ENCODE data around the gene SPATS2L.

Gene SPATS2L

GRCh38 chr2:200418399-200418798 lies 111.9 kb downstream of the SPATS2L start:
- DNase-seq = no peak

- DNase-seq = no peak
Measured at GRCh38 chr2:200419325-200419724, 112.8 kb downstream of the SPATS2L start.

GRCh38 chr2:200421270-200421669 lies 114.8 kb downstream of the SPATS2L start:
- no peak for DNase-seq

- no peak for DNase-seq
Measured at GRCh38 chr2:200422071-200422470, 115.6 kb downstream of the SPATS2L start.

- no peak for DNase-seq
Measured at GRCh38 chr2:200422532-200423261, 116.2 kb downstream of the SPATS2L start.

DNA sequence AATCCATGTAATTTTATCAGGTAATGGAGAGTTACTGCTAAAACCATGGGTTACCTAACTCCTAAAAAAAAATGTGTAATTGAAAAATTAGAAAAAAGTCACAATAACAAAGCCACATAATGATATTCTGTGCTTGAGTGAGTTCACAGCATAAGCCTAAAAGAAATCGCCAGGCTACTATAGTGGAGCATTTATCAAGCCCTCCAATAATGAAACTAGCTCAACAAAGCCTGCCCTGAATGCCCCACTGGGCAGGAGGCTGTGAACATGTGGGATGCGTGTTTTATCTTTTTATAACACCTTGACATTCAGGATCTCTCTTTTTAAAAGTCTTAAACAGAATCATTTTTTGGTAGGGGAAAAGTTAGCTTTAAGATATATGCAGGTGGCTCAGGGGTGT lies 117.0 kb downstream of the SPATS2L start:
- DNase-seq = no peak

GRCh38 chr2:200425026-200425821 lies 118.7 kb downstream of the SPATS2L start:
- no peak for DNase-seq

DNA sequence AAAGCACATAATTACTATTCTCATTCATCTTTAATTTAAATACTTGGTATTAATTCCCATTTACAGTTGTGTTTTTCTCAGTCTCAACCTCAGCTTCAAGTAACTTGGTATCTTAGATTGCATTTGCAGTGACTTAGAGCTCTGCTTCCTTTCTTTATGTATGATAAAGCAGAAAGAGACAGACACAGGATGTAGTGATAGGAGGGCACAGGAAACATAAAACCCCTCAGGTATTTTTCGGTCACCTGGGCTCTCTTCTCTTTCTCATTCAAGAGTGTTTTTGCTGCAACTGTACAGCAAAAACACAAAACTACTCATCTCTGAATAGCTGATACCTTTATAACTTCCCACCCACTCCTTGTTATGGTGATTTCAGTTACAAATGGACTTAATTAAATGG lies 120.3 kb downstream of the SPATS2L start:
- DNase-seq = no peak

DNA sequence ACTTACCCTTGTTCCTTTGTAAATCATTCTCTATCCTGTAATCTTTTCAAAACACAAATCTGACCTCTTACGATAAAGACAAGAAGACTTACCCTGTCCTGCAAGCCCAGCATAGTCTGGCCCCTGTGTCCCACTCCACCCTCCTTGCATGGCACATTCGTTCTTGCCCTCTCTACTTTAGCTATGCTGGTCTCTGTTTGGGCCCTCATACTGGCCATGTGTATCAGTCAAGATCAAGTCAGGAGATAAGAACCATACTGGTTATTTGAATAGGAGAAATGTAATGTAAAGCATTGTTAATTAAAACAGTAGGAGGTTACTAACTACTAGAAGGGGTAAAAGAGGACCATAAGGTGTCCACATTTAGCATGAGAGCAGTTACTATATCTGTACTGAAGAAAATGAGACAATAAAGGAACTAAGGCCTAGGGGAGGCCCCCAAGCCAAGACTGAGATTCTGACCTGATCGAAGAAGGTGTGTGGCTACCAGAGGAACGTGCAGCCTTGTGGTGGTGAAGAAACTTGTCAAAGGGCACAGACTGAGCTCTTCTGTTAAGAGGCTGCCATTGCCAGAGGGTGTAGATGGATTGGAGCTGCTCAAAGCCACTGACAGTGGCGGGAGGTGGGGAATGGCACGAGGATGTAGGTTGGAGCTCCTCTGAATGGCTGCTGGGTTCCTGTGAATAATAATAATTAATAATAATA lies 122.6 kb downstream of the SPATS2L start:
- no peak for DNase-seq

GRCh38 chr2:200430017-200430416 lies 123.5 kb downstream of the SPATS2L start:
- no peak for DNase-seq

DNA sequence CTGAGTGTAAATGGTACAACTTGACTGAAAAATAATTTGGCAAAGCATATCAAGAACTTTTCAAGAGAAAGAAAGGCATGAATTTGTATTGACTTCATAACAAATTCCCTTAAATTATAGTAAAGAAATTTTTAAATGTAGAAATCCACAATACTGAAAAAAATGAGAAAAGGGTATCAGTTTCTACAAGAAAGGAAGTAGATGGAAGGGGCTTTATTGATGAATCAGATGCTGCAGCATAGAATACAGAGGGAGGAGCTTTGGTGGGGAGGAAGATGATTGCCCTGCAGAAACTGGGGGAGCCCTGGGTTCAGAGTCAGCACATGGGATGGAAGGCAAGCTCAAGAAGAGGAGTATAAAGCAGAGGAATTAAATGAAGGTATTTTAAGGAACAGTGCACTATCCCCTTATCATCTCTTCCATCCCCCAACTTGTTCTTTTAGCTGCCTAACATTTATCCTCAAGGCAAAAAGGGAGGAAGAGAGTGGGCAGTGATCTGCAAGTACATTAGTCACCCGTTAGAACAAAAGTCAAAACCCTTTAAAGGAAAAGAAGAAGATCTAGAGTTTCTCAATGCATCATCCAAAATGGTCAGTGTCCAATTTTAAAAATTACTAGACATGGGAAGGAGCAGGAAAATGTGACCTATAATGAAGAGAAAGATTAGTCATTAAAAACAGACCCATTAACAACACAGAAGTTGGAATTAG lies 125.7 kb downstream of the SPATS2L start:
- DNase-seq = no peak

- DNase-seq = no peak
Measured at GRCh38 chr2:200435379-200435778, 128.9 kb downstream of the SPATS2L start.

GRCh38 chr2:200438251-200438650 lies 131.8 kb downstream of the SPATS2L start:
- DNase-seq = no peak

DNA sequence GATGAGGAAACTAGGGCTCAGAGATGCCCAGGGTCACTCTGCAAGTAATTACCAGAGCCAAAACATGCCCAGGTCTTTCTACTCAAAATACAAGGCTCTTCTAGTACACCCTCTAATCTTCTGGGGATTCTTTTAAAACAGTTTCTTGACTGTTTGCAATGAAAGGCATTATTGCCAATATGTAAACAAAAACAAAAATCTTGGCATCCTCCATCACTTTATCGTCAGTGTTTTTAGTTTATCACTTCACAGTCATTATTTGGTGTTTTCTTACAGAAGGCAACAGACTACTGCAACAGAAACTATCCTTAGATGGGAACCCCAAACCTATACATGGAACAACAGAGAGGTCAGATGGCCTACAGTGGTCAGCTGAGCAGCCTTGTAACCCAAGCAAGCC lies 132.4 kb downstream of the SPATS2L start:
- DNase-seq = no peak

DNA sequence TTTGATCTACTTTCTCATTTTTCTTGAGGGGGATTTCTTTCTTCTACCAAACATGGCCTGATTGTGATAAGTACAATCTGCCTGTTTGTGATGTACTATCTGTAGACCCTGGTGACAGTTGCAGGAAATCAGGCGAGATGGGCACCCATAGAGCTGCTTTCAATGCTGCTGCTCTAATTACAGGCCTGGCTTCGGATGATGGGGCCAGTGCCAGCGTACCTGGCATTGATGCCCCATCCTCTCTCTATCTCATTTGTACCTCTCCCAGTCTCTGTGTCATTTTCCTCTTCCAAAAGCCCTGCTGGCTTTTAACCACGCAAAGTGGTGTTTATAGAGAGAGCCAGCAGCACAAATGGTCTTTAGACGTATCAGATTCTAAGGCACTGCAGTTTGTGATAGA lies 133.5 kb downstream of the SPATS2L start:
- DNase-seq = no peak

DNA sequence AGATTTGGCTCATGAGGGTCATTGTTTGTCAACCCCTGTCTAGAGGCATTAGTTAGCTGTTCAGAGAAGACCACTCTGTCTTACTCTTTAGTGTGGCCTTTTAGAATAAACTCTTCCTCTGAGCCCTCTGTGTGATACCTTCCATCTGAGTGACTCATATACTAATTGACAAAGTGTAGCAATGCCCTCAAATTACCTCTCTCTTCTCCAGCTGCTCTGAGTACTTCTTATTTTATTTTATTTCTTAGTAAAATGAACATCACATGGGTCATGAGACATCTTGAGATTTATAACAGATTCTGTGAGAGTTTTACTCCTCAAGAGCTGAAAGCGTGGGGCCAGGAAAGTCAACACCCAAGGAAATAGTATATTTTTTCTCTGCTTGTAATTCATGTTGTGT lies 136.0 kb downstream of the SPATS2L start:
- no peak for DNase-seq

- DNase-seq = no peak
Measured at GRCh38 chr2:200443376-200443775, 136.9 kb downstream of the SPATS2L start.

DNA sequence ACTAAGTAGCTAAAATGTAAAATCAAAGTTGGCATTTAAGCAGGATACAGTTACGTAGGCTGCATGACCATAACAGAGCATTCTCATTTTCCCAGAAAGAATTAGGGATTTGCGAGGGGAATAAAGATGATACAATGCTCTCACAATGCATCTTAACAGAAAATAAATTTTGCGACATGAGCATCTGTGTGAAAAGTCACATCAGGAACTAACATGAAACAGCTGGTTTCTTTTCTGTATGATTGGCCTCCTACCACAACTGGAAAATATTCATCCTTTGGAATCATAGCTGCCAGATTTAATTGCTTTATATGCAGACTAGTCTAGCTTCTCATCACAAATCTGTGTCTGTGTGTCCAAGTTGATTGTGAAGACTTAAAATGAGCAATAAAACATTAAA lies 137.4 kb downstream of the SPATS2L start:
- no peak for DNase-seq

GRCh38 chr2:200444530-200444929 lies 138.0 kb downstream of the SPATS2L start:
- DNase-seq = no peak

GRCh38 chr2:200445284-200445683 lies 138.8 kb downstream of the SPATS2L start:
- DNase-seq = no peak

GRCh38 chr2:200446612-200447011 lies 140.1 kb downstream of the SPATS2L start:
- DNase-seq = no peak

GRCh38 chr2:200447139-200447855 lies 140.8 kb downstream of the SPATS2L start:
- DNase-seq = no peak

All from GOT3 (cell line).